GM23338 (cell line): ENCODE measurements around the gene ZNF317. TPM values are rescaled to one million over a fixed set of nuclear protein-coding genes. Genes with fewer than 3 reads are reported as not detected.

ENCODE experiments used
- ATAC-seq: fragments of 200-7000 bp; cut with Tn5 transposase; 3 replicates; pipeline ENCODE4 v1.9.1; 2020
- DNase-seq: peaks from one replicate; pipeline ENCODE4 v3.0.0-alpha.2; 2015; ENCODE audit warnings: low spot score
- H2AFZ ChIP-seq: fragments of 200-600 bp; sonication (generic); 2 replicates; pipeline ENCODE4 v1.8.0; 2016; ENCODE audit warnings: antibody characterized with exemption, mild to moderate bottlenecking, moderate library complexity
- H3F3A ChIP-seq: fragments of 200-600 bp; sonication (generic); replicated peaks from 2 replicates; pipeline ENCODE4 v1.8.0; 2017; ENCODE audit warnings: antibody characterized with exemption, mixed run types, low read depth
- H3K27ac ChIP-seq: fragments of 200-600 bp; sonication (generic); 2 replicates; pipeline ENCODE4 v1.6.1; 2016; ENCODE audit warnings: low read depth
- H3K27me3 ChIP-seq: fragments of 200-600 bp; sonication (generic); 2 replicates; pipeline ENCODE4 v1.8.0; 2016; ENCODE audit warnings: mild to moderate bottlenecking, mixed run types, moderate library complexity; ENCODE audit not compliant: insufficient read depth
- H3K36me3 ChIP-seq: fragments of 200-600 bp; sonication (generic); 2 replicates; pipeline ENCODE4 v1.8.0; 2016; ENCODE audit warnings: mild to moderate bottlenecking; ENCODE audit not compliant: insufficient read depth
- H3K4me1 ChIP-seq: fragments of 200-600 bp; sonication (generic); 2 replicates; pipeline ENCODE4 v1.8.0; 2016; ENCODE audit warnings: mild to moderate bottlenecking, moderate library complexity; ENCODE audit not compliant: insufficient read depth
- H3K4me2 ChIP-seq: fragments of 200-600 bp; sonication (generic); 2 replicates; pipeline ENCODE4 v1.7.1; 2017; ENCODE audit warnings: mixed run types
- H3K4me3 ChIP-seq: fragments of 200-600 bp; sonication (generic); 2 replicates; pipeline ENCODE4 v1.6.1; 2016; ENCODE audit warnings: mixed run types
- H3K79me2 ChIP-seq: fragments of 200-600 bp; sonication (generic); replicated peaks from 2 replicates; pipeline ENCODE4 v1.8.0; 2017; ENCODE audit warnings: mild to moderate bottlenecking; ENCODE audit not compliant: insufficient read depth
- H3K9me2 ChIP-seq: fragments of 200-600 bp; sonication (generic); 2 replicates; pipeline ENCODE4 v1.8.0; 2017; ENCODE audit not compliant: insufficient read depth
- H4K20me1 ChIP-seq: fragments of 200-600 bp; sonication (generic); replicated peaks from 2 replicates; pipeline ENCODE4 v1.8.0; 2017; ENCODE audit warnings: mild to moderate bottlenecking; ENCODE audit not compliant: insufficient read depth
- H3K27ac Mint-ChIP-seq: 2 replicates; pipeline ENCODE4 v1.8.0; 2020; ENCODE audit warnings: inconsistent platforms, mild to moderate bottlenecking, moderate library complexity, mixed read lengths
- H3K27me3 Mint-ChIP-seq: 3 replicates; pipeline ENCODE4 v1.8.0; 2022; ENCODE audit warnings: low read depth, mild to moderate bottlenecking, moderate library complexity, mixed read lengths, inconsistent platforms; ENCODE audit not compliant: insufficient read depth, poor library complexity
- H3K36me3 Mint-ChIP-seq: 3 replicates; pipeline ENCODE4 v1.8.0; 2021; ENCODE audit warnings: low read depth, mild to moderate bottlenecking, inconsistent platforms, moderate library complexity, mixed read lengths
- H3K4me1 Mint-ChIP-seq: 3 replicates; pipeline ENCODE4 v1.8.0; 2020; ENCODE audit warnings: mild to moderate bottlenecking, inconsistent platforms, mixed read lengths
- H3K4me3 Mint-ChIP-seq: 3 replicates; pipeline ENCODE4 v1.8.0; 2021; ENCODE audit warnings: moderate library complexity, mild to moderate bottlenecking, inconsistent platforms, mixed read lengths
- H3K9me3 Mint-ChIP-seq: 3 replicates; pipeline ENCODE4 v1.8.0; 2020; ENCODE audit warnings: moderate library complexity, mild to moderate bottlenecking, inconsistent platforms, mixed read lengths
- CTCF ChIP-seq, 2 experiments: fragments of 200-600 bp in 1 of 2; sonication (generic) in 1 of 2; conservative IDR thresholded peaks; 2 replicates each; pipeline versions ENCODE4 v1.5.1 to v1.6.1; 2016 to 2017; ENCODE audit warnings: antibody characterized with exemption in 2 of 2, low read depth in 2 of 2, mild to moderate bottlenecking in 2 of 2, moderate library complexity in 1 of 2
- EZH2 ChIP-seq: fragments of 200-600 bp; sonication (generic); IDR thresholded peaks from one replicate; pipeline ENCODE4 v1.8.0; 2017; ENCODE audit warnings: antibody characterized with exemption, mild to moderate bottlenecking, low read depth; ENCODE audit not compliant: unreplicated experiment
- EZH2phosphoT487 ChIP-seq: fragments of 200-600 bp; sonication (generic); IDR thresholded peaks from one replicate; pipeline ENCODE4 v1.8.1; 2018; ENCODE audit warnings: antibody characterized with exemption; ENCODE audit not compliant: unreplicated experiment
- JUNB ChIP-seq: IDR thresholded peaks from one replicate; pipeline ENCODE4 v1.6.1; 2016; ENCODE audit warnings: antibody characterized with exemption; ENCODE audit not compliant: unreplicated experiment
- STAT1 ChIP-seq: IDR thresholded peaks from one replicate; pipeline ENCODE4 v1.6.1; 2016; ENCODE audit warnings: antibody characterized with exemption; ENCODE audit not compliant: unreplicated experiment
- ZNF114 ChIP-seq: fragments of 250-450 bp; sonication (Bioruptor Pico); IDR thresholded peaks from 2 replicates; pipeline ENCODE4 v1.5.0; 2020; ENCODE audit warnings: mild to moderate bottlenecking, moderate library complexity
- ZNF331 ChIP-seq: fragments of 250-450 bp; sonication (Bioruptor Pico); IDR thresholded peaks from 2 replicates; pipeline ENCODE4 v1.5.0; 2020; ENCODE audit warnings: low read depth, mild to moderate bottlenecking, moderate library complexity
- ZNF462 ChIP-seq: fragments of 250-450 bp; sonication (Bioruptor Pico); IDR thresholded peaks from 2 replicates; pipeline ENCODE4 v1.5.0; 2020; ENCODE audit warnings: mild to moderate bottlenecking, moderate library complexity
- polyA plus RNA-seq: library from polyadenylated mRNA; unstranded; fragments of >200 nt; fragmentation: Nextera tagmentation; extraction: Ambion mirVana; gene quantifications from 2 replicates; pipeline ENCODE4 v1.2.1, GENCODE V29; 2016
- total RNA-seq: library from RNA; depleted of rRNA; stranded (reverse); fragments of >200 nt; shearing (Covaris generic); gene quantifications from 2 replicates; pipeline ENCODE4 v1.2.3, GENCODE V29; 2014

ZNF317 gene
- total and polyA plus RNA-seq, 2 experiments from 2014 or later: 25.2 to 32.4 TPM

DNA sequence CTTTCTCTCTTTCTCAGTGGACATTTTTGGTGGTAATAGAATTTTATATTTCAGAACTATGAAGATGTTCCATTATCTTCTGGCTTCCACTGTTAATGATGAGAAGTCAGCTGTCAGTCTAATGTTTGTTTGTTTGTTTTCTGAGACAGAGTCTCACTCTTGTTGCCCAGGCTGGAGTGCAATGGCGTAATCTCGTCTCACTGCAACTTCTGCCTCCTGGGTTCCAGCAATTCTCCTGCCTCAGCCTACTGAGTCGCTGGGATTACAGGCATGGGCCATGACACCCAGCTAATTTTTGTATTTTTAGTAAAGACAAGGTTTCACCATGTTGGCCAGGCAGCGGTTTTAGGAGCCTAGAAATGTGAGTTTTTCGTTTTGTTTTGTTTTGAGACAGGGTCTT is 4.7 kb downstream of the ZNF317 start:
- peaks cover 88% of the 10 kb centered on the region for H3K36me3 Mint-ChIP-seq
- Histone ChIP-seq H3K27ac (no peak overlapping the region), H3K79me2 (peaks cover 97% of the 10 kb centered on the region), H3K4me2 (no peak overlapping the region), H4K20me1 (peaks cover 54% of the 10 kb centered on the region), H3K4me3 (no peak overlapping the region), H3K9me2 (no peaks in the 10 kb centered on the region), H2AFZ (no peak overlapping the region), H3K4me1 (peaks cover 30% of the 10 kb centered on the region), H3F3A (no peaks in the 10 kb centered on the region), H3K27me3 (no peaks in the 10 kb centered on the region), H3K36me3 (no peaks in the 10 kb centered on the region)
- ATAC-seq (no peak), DNase-seq (no peak)
- H3K27me3 Mint-ChIP-seq: peaks cover 15% of the 10 kb centered on the region
- no peak for TF ChIP-seq CTCF (conservative IDR thresholded peaks at IDR 0.05; ENCODE audit: low read depth in 2 of 2)
- TF ChIP-seq EZH2: no peak
- no peak for TF ChIP-seq JUNB
- TF ChIP-seq ZNF114 (CRISPR knock-in tag): no peak
- TF ChIP-seq EZH2phosphoT487: no peak
- peaks cover 66% of the 10 kb centered on the region for H3K9me3 Mint-ChIP-seq
- H3K4me3 Mint-ChIP-seq: no peak overlapping the region
- no peak overlapping the region for H3K27ac Mint-ChIP-seq
- H3K4me1 Mint-ChIP-seq: peaks cover 6% of the 10 kb centered on the region; the same call in 1 of the 3 replicates

- peaks cover 5% of the 10 kb centered on the region for H3K36me3 ChIP-seq
- H3K4me2 ChIP-seq: 0 out of 2 replicates have a peak overlapping the region, but pooled peaks have one; percentile 38
- peaks cover 23% of the 10 kb centered on the region for H3K4me1 ChIP-seq
- TF ChIP-seq JUNB (no peak), ZNF331 (CRISPR knock-in tag) (no peak), STAT1 (no peak), ZNF462 (no peak), ZNF114 (CRISPR knock-in tag) (no peak), EZH2phosphoT487 (no peak), EZH2 (no peak), CTCF (conservative IDR thresholded peaks at IDR 0.05; ENCODE audit: low read depth in 2 of 2) (no peak)
- peaks cover 49% of the 10 kb centered on the region for H4K20me1 ChIP-seq
- H3K4me1 Mint-ChIP-seq: no peaks in the 10 kb centered on the region; the same call in 2 of the 3 replicates
- H3F3A ChIP-seq: no peaks in the 10 kb centered on the region
- ATAC-seq: no peak
- no peaks in the 10 kb centered on the region for H3K27me3 ChIP-seq
- no peak overlapping the region for H3K4me3 Mint-ChIP-seq
- H3K27me3 Mint-ChIP-seq: peaks cover 14% of the 10 kb centered on the region
- no peaks in the 10 kb centered on the region for H3K9me2 ChIP-seq
- H3K79me2 ChIP-seq: peaks cover 100% of the 10 kb centered on the region
- no peak overlapping the region for H3K27ac Mint-ChIP-seq
- peaks cover 96% of the 10 kb centered on the region for H3K36me3 Mint-ChIP-seq
- H2AFZ ChIP-seq: no peak overlapping the region
- no peak overlapping the region for H3K4me3 ChIP-seq
- DNase-seq: no peak
- peaks cover 86% of the 10 kb centered on the region for H3K9me3 Mint-ChIP-seq
- H3K27ac ChIP-seq: no peak overlapping the region
Observed at GRCh38 chr19:9146882-9147281, 6.7 kb downstream of the ZNF317 start.
